Activated CD8-positive, alpha-beta T cell treated with anti-CD3 and anti-CD28 coated beads, Interleukin-2, amount 10 ng/mL, durations not matched to agents 7 days and 5 days (primary cell): ENCODE measurements around the gene ABI3. TPM values are rescaled to one million over a fixed set of nuclear protein-coding genes. Genes with fewer than 3 reads are reported as not detected.
"Not testable (repeated sequence)": the region's sequence is repeated elsewhere in the genome, so short reads cannot be mapped to it uniquely, and the experiment has no call there.

Experiments used
- ATAC-seq: fragments of 150-1000 bp; cut with Tn5 transposase; one replicate; pipeline ENCODE4 v1.10.0; 2021; ENCODE audit warnings: moderate library complexity
- CTCF ChIA-PET: fragments of 350-600 bp; sonication (Branson Sonifier 250); formaldehyde crosslinking; loops from one replicate; lab custom pipeline; 2021; ENCODE audit warnings: antibody characterized with exemption; lab: Charles Lee
- POLR2A ChIA-PET: fragments of 350-600 bp; sonication (Branson Sonifier 250); formaldehyde crosslinking; loops from one replicate; lab custom pipeline; 2021; ENCODE audit warnings: antibody characterized with exemption; lab: Charles Lee
- DNase-seq: peaks from one replicate; pipeline ENCODE4 v3.0.0-alpha.2; 2020
- H3K27ac Mint-ChIP-seq: one replicate; pipeline ENCODE4 v1.8.0; 2021; ENCODE audit warnings: mild to moderate bottlenecking, mixed read lengths
- H3K27me3 Mint-ChIP-seq: one replicate; pipeline ENCODE4 v1.8.0; 2021; ENCODE audit warnings: low read depth, mixed read lengths
- H3K36me3 Mint-ChIP-seq: one replicate; pipeline ENCODE4 v1.8.0; 2021; ENCODE audit warnings: low read depth, mixed read lengths
- H3K4me1 Mint-ChIP-seq: one replicate; pipeline ENCODE4 v1.8.0; 2021; ENCODE audit warnings: low read depth, mixed read lengths
- H3K4me3 Mint-ChIP-seq: one replicate; pipeline ENCODE4 v1.8.0; 2021; ENCODE audit warnings: mild to moderate bottlenecking, mixed read lengths
- H3K9me3 Mint-ChIP-seq: one replicate; pipeline ENCODE4 v1.8.0; 2022; ENCODE audit warnings: mixed read lengths; ENCODE audit not compliant: insufficient read depth
- total RNA-seq, 2 experiments: library from RNA; stranded (reverse); gene quantifications; one replicate each; pipeline ENCODE4 v1.2.3, GENCODE V29; 2021

ABI3 gene
- total RNA-seq, 2 experiments from 2014 or later: 110 to 117 TPM

DNA sequence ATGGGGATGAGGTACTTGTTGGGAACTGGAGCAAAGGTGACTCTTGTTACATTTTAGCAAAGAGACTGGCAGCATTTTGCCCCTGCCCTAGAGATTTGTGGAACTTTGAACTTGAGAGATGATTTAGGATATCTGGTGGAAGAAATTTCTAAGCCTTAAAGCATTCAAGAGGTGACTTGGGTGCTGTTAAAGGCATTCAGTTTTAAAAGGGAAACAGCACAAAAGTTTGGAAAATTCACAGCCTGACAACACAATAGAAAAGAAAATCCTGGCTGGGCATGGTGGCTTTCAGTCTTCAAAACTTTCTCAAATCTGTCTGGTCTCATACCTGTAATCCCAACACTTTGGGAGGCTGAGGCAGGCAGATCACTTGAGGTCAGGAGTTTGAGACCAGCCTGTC, 26.0 kb upstream of the ABI3 start:
- not testable (repeated sequence) for H3K4me3 Mint-ChIP-seq, H3K27me3 Mint-ChIP-seq

DNA sequence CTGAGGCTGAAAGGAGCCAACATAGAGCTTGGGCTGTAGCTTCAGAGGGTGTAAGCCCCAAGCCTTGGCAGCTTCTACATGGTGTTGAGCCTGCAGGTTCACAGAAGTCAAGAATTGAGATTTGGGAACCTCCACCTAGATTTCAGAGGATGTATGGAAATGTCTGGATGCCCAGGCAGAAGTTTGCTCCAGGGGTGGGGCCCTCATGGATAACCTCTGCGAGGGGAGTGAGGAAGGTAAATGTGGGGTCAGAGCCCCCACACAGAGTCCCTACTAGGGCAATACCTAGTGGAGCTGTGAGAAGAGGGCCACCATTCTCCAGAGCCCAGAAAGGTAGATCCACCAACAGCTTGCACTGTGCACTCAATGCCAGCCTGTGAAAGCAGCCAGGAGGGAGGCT, 25.1 kb upstream of the ABI3 start:
- DNase-seq, H3K27me3 Mint-ChIP-seq, H3K4me3 Mint-ChIP-seq, ATAC-seq, H3K27ac Mint-ChIP-seq, POLR2A ChIA-PET: not testable (repeated sequence)
- peaks cover 26% of the 10 kb centered on the region for H3K9me3 Mint-ChIP-seq
- H3K4me1 Mint-ChIP-seq: peaks cover 20% of the 10 kb centered on the region
- peaks cover 17% of the 10 kb centered on the region for H3K36me3 Mint-ChIP-seq
- CTCF ChIA-PET: interaction anchor here (0.6 to 0.7 kb wide), 2 partner anchors 37 to 68 kb away, joined by 3 read pairs; no protein-coding TSS in a partner anchor

More for the DNA sequence above, 26.0 kb upstream of the ABI3 start:
- Mint-ChIP-seq H3K9me3 (peaks cover 26% of the 10 kb centered on the region), H3K36me3 (peaks cover 17% of the 10 kb centered on the region), H3K4me1 (peaks cover 15% of the 10 kb centered on the region)
- H3K27ac Mint-ChIP-seq, DNase-seq, ATAC-seq, CTCF ChIA-PET, POLR2A ChIA-PET: not testable (repeated sequence)

DNA sequence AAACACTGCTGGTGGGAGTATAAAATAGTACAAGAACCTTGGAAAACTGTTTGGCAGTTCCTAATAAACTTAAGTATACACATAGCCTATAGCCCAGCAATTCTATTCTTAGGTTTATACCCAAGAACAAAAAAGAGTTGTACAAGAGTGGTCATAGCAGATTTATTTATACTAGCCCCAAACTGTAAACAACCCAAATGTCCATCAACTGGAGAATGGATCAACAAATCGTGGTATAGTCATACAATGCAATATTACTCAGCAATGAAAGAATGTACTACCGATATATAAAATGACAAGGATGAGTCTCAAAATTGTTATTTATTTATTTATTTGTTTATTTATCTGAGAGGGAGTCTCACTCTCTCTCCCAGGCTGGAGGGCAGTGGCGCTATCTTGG, 23.2 kb upstream of the ABI3 start:
- Mint-ChIP-seq H3K27ac (no peak overlapping the region), H3K4me1 (peaks cover 20% of the 10 kb centered on the region), H3K36me3 (peaks cover 16% of the 10 kb centered on the region), H3K27me3 (peaks cover 4% of the 10 kb centered on the region), H3K4me3 (no peak overlapping the region), H3K9me3 (peaks cover 21% of the 10 kb centered on the region)
- DNase-seq (no peak), ATAC-seq (no peak)
- ChIA-PET POLR2A (no interaction called here), CTCF (interaction anchor here (1.2 kb wide), 1 partner anchor 40 kb away, joined by 3 read pairs; no protein-coding TSS in a partner anchor)

DNA sequence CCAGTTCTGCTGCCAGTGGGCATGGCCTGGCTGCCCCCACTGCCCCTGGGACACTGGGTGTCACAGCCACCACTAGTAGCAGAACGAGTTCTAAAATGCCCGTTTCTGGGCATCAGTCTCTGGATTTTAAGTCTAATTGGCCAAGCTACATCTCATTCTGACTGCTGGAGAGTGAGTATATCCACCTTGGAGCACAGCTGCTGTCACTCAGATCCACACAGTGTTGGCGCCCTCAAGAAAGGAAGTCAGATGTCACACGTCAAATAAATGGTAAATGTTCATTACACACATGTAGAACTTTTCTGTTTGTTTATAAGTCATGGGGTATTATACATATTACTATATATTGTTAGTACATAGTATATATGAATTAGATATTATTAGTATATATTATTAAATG, 19.6 kb upstream of the ABI3 start:
- POLR2A ChIA-PET: interaction anchor here (0.6 to 5.4 kb wide), 7 partner anchors 10 to 183 kb away, joined by 3 to 69 read pairs (median 4); partner anchors contain the start of genes ABI3 and GNGT2
- Mint-ChIP-seq H3K4me3 (peak overlapping the region; percentile 49), H3K27me3 (no peaks in the 10 kb centered on the region), H3K27ac (peak overlapping the region; percentile 25), H3K9me3 (peaks cover 5% of the 10 kb centered on the region), H3K36me3 (peaks cover 8% of the 10 kb centered on the region), H3K4me1 (peaks cover 49% of the 10 kb centered on the region)
- CTCF ChIA-PET: interaction anchor here (1.2 to 7.7 kb wide), 8 partner anchors 8 to 158 kb away, joined by 3 to 92 read pairs (median 19); partner anchors contain the start of gene PHOSPHO1
- ATAC-seq (no peak), DNase-seq (no peak)

DNA sequence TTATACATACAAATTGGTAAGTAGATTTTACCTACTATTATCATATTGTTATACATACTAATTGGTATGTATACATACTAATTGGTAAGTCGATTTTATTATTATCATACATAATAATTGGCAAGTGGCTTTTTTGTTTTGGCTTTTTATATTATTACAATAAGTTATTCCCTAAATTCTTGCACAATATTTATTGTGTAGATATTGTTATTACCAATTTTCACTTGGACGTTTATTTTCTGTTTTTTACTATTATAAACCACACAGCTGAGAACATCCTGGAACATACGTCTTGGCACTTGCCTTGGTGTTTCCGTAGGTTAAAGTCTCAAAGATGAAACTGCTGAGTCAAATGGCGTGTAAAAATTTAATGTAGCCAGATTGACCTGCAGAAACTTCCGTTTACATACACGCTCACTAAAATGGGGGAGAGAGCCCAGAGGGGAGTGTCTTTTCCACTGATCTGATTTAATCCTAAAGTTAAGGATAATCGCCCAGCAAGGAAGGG, 19.0 kb upstream of the ABI3 start:
- peak overlapping the region; percentile 94 for H3K27ac Mint-ChIP-seq
- ATAC-seq (peak; percentile 0), DNase-seq (no peak)
- CTCF ChIA-PET: interaction anchor here (1.0 to 7.7 kb wide), 12 partner anchors 9 to 167 kb away, joined by 3 to 92 read pairs (median 12); partner anchors contain the start of gene PHOSPHO1
- POLR2A ChIA-PET: interaction anchor here (0.7 to 5.4 kb wide), 7 partner anchors 10 to 38 kb away, joined by 3 to 69 read pairs (median 8); partner anchors contain the start of genes ABI3 and GNGT2
- H3K4me1 Mint-ChIP-seq: peaks cover 52% of the 10 kb centered on the region
- peak overlapping the region; percentile 83 for H3K4me3 Mint-ChIP-seq
- no peaks in the 10 kb centered on the region for H3K27me3 Mint-ChIP-seq
- H3K36me3 Mint-ChIP-seq: peaks cover 4% of the 10 kb centered on the region
- no peaks in the 10 kb centered on the region for H3K9me3 Mint-ChIP-seq

DNA sequence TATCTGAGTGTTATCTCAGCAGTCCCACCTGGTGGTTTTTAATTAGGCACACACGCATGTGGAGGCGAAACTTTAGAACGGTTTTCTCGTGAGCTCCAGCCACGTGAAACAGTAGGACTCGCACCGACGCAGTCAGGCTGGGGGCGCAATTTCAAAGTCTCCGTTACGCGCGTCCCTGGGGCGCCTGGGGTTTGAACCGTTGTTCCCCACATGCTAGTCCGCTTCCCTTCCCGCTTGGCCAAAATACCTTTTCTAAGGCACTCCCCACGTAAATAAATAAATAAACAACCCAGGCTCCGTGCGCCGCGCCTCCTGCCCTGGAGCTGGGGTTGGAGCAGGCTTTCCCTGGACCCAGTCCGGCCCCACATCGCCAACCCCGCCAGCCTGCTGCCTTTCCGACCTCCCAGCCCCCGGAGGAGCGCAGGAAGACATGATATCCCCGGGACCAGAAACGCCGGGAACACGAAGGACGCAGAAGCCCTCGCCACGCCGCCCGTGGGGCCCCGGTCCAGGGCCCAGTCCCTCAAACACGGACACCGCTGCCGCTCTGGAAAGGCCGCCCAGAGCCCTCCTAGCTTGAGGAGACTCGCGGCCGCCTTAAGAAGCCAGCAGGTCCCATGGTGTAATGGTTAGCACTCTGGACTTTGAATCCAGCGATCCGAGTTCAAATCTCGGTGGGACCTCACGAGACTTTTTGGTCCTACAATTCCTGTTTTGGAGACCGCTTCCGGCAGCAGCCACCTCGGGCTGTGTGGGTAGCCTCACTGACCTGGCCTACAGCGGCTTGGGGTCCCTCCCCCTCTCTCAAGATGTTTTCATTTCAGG, 18.4 kb upstream of the ABI3 start:
- ATAC-seq (peak; percentile 62), DNase-seq (peak; percentile 92)
- Mint-ChIP-seq H3K9me3 (no peaks in the 10 kb centered on the region), H3K36me3 (peaks cover 4% of the 10 kb centered on the region), H3K27ac (peak overlapping the region; percentile 94), H3K4me1 (peaks cover 55% of the 10 kb centered on the region), H3K27me3 (no peaks in the 10 kb centered on the region), H3K4me3 (peak overlapping the region; percentile 83)
- ChIA-PET POLR2A (interaction anchor here (0.7 to 5.4 kb wide), 7 partner anchors 9 to 38 kb away, joined by 3 to 69 read pairs (median 8); partner anchors contain the start of genes ABI3 and GNGT2), CTCF (interaction anchor here (1.0 to 7.7 kb wide), 12 partner anchors 10 to 166 kb away, joined by 3 to 92 read pairs (median 12); partner anchors contain the start of gene PHOSPHO1)

DNA sequence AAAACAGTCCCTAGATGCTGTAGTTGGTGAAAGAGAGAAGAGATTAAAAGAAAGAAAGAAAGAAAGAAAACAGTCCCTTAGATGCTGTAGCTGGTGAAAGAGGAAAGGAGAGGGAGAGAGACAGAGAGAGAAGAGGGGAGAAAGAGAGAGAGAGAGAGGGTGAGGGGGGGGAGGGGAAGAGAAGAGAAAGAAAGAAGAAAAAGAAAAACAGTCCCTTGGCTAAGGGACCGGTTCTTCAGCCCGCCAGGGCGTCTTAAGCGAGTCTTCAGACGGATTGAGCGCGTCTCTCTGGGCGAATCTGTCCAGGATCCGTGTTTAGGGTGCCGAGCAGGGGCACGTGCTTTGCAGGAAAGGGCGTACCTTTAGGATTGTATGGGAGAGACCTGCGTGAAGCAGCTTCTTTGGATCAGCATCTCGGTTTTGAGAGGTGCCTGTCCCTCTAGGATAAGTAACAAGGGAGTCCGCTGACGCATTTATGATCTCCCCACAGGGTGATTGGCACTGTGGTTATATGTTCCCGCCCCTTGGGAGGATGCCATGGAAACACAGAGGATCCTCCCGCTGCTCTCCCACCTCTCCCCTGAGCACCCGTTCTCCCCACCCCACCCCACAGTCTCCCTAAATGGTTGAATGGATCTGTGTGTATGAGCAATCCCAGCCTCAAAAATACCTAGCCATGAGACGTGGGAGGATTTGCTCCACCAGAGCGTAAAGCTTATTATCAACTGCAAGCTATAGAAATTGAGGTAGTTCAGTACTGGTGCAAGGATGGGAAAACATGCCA, 16.8 kb upstream of the ABI3 start:
- Mint-ChIP-seq H3K27me3 (no peaks in the 10 kb centered on the region), H3K9me3 (no peaks in the 10 kb centered on the region), H3K4me1 (peaks cover 59% of the 10 kb centered on the region), H3K27ac (peak overlapping the region; percentile 94), H3K36me3 (peaks cover 4% of the 10 kb centered on the region), H3K4me3 (peak overlapping the region; percentile 83)
- ChIA-PET POLR2A (interaction anchor here (1.0 to 5.4 kb wide), 4 partner anchors 9 to 31 kb away, joined by 3 to 69 read pairs (median 28); partner anchors contain the start of genes ABI3 and GNGT2), CTCF (interaction anchor here (0.6 to 7.7 kb wide), 7 partner anchors 15 to 1200 kb away, joined by 3 to 92 read pairs (median 6); partner anchors contain the start of gene PHOSPHO1)
- DNase-seq (no peak), ATAC-seq (no peak)

DNA sequence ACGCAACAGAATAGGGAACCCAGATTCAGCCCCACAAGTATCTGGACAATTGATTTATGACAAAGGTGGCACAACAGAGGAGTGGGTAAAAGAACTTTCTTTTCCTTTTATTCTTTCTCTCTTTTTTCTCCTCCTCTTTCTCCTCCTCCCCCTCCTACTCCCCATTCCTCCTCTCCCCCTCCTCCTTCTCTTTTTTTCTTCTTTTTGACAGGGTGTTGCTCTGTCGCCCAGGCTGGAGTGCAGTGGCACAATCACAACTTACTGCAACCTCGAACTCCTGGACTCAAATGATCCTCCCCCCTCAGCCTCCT, 16.3 kb upstream of the ABI3 start:
- Mint-ChIP-seq H3K4me3 (no peak overlapping the region), H3K27me3 (no peaks in the 10 kb centered on the region), H3K27ac (no peak overlapping the region), H3K9me3 (no peaks in the 10 kb centered on the region), H3K36me3 (peaks cover 4% of the 10 kb centered on the region), H3K4me1 (peaks cover 59% of the 10 kb centered on the region)
- ChIA-PET CTCF (interaction anchor here (0.7 to 7.7 kb wide), 5 partner anchors 15 to 33 kb away, joined by 3 to 92 read pairs (median 6); partner anchors contain the start of gene PHOSPHO1), POLR2A (interaction anchor here (5.4 kb wide), 1 partner anchor 16 kb away, joined by 69 read pairs; the partner anchor contains the start of genes ABI3 and GNGT2)
- ATAC-seq (no peak), DNase-seq (no peak)

DNA sequence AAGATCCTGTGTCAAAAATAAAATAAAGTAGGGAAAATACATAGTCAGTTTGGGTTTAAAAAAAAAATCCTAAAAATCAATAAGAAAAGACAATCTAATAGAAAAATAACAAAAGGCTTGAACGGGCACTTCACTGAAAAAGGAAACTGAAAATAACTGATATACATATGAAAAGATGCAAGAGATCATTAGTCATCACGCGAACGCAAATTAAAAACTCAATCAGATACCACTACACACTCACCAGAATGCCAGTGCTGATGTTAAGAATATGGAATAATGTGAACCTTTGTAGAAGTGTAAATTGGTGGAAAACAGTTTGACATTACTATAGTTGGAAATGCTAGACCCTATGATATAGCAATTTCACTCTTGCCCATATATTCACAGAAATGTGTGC, 14.8 kb upstream of the ABI3 start:
- no peaks in the 10 kb centered on the region for H3K27me3 Mint-ChIP-seq
- H3K4me3 Mint-ChIP-seq: no peak overlapping the region
- CTCF ChIA-PET: interaction anchor here (1.3 to 7.7 kb wide), 4 partner anchors 13 to 31 kb away, joined by 3 to 92 read pairs (median 18); partner anchors contain the start of genes ABI3, GNGT2 and PHOSPHO1
- no peaks in the 10 kb centered on the region for H3K9me3 Mint-ChIP-seq
- POLR2A ChIA-PET: interaction anchor here (5.4 kb wide), 1 partner anchor 14 kb away, joined by 69 read pairs; the partner anchor contains the start of genes ABI3 and GNGT2
- ATAC-seq (no peak), DNase-seq (no peak)
- peaks cover 50% of the 10 kb centered on the region for H3K4me1 Mint-ChIP-seq
- H3K36me3 Mint-ChIP-seq: peaks cover 4% of the 10 kb centered on the region
- H3K27ac Mint-ChIP-seq: peak overlapping the region; percentile 31

DNA sequence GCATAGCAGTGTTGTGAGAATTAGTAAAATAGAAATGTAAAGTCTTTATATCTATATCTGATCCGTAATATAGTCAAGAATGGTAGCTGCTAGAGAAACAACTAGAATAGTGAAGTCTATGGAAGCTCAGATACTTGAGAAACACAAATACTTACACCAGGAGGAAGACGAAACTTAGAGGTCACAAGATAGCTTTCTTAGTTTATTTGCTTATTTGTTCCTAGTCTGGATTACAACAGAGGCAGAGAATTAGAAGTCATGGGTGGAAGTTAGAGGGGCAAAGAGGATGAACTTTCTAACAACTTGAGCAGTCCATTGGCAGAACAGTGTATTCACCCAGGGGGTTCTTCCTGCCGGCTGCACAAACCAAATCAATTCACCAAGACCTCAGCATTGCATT, 14.0 kb upstream of the ABI3 start:
- Mint-ChIP-seq H3K4me1 (peaks cover 46% of the 10 kb centered on the region), H3K9me3 (no peaks in the 10 kb centered on the region), H3K4me3 (no peak overlapping the region), H3K27me3 (no peaks in the 10 kb centered on the region), H3K36me3 (peaks cover 4% of the 10 kb centered on the region), H3K27ac (no peak overlapping the region)
- ATAC-seq (no peak), DNase-seq (no peak)
- POLR2A ChIA-PET: no interaction called here
- CTCF ChIA-PET: interaction anchor here (1.7 to 5.1 kb wide), 4 partner anchors 11 to 29 kb away, joined by 4 to 30 read pairs (median 14); partner anchors contain the start of genes ABI3 and GNGT2
